HL-60 (cell line): ENCODE measurements around the gene SAAL1.

Experiments used
- DNase-seq, 2 experiments: peaks; one replicate each; pipeline ENCODE4 v3.0.0-alpha.2; 2010 to 2020; ENCODE audit warnings: low read depth in 1 of 2, low spot score in 1 of 2
- H3K27ac ChIP-seq: fragments of 250-450 bp; sonication (Bioruptor Pico); replicated peaks from 2 replicates; pipeline ENCODE4 v1.5.1; 2020; ENCODE audit warnings: mild to moderate bottlenecking, moderate library complexity
- H3K27me3 ChIP-seq: fragments of 250-450 bp; sonication (Bioruptor Pico); 2 replicates; pipeline ENCODE4 v1.5.1; 2021; ENCODE audit warnings: mild to moderate bottlenecking, moderate library complexity; ENCODE audit not compliant: insufficient read depth, poor library complexity, severe bottlenecking
- H3K4me3 ChIP-seq: replicated peaks from 2 replicates; pipeline ENCODE4 v1.5.1; 2011; ENCODE audit warnings: mild to moderate bottlenecking, control low read depth, low read length; ENCODE audit not compliant: insufficient read depth
- GABPA ChIP-seq: IDR thresholded peaks from 2 replicates; pipeline ENCODE4 v1.6.1; 2012; ENCODE audit warnings: low read depth
- POLR2AphosphoS5 ChIP-seq: IDR thresholded peaks from 2 replicates; pipeline ENCODE4 v1.6.1; 2012; ENCODE audit warnings: low read depth
- SPI1 ChIP-seq: IDR thresholded peaks from 2 replicates; pipeline ENCODE4 v1.6.1; 2012; ENCODE audit warnings: low read depth, mild to moderate bottlenecking, borderline replicate concordance
- TF ChIP-seq, protein P1 (sequence below): IDR thresholded peaks from 2 replicates; pipeline ENCODE4 v1.6.1; 2012; ENCODE audit warnings: low read depth; ENCODE audit not compliant: insufficient replicate concordance
- TF ChIP-seq, protein P2 (sequence below): IDR thresholded peaks from one replicate; pipeline ENCODE4 v1.5.1; 2011; ENCODE audit warnings: low read length, control low read depth, inconsistent platforms; ENCODE audit not compliant: insufficient read depth

The SAAL1 gene

DNA sequence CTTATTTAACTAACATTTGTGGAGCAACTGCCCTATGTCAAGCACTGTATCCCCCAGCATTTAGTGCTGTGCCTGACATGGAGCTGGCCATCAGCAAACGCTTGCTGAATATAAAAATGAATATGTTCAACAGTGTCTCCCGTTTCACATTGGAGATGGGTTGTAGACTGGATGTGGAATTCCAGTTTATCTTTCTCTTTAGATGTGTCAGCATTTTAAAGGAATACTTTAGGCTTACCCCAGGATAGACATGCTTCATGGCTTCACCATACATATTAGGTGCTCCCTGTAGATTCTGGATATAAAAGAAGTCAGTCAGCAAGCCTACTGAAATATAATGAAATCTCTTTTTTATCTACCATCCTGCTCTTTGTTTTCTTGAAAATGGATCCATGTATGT is 38.5 kb downstream of the SAAL1 start:
- no peak for TF ChIP-seq POLR2AphosphoS5
- TF ChIP-seq, protein P1, sequence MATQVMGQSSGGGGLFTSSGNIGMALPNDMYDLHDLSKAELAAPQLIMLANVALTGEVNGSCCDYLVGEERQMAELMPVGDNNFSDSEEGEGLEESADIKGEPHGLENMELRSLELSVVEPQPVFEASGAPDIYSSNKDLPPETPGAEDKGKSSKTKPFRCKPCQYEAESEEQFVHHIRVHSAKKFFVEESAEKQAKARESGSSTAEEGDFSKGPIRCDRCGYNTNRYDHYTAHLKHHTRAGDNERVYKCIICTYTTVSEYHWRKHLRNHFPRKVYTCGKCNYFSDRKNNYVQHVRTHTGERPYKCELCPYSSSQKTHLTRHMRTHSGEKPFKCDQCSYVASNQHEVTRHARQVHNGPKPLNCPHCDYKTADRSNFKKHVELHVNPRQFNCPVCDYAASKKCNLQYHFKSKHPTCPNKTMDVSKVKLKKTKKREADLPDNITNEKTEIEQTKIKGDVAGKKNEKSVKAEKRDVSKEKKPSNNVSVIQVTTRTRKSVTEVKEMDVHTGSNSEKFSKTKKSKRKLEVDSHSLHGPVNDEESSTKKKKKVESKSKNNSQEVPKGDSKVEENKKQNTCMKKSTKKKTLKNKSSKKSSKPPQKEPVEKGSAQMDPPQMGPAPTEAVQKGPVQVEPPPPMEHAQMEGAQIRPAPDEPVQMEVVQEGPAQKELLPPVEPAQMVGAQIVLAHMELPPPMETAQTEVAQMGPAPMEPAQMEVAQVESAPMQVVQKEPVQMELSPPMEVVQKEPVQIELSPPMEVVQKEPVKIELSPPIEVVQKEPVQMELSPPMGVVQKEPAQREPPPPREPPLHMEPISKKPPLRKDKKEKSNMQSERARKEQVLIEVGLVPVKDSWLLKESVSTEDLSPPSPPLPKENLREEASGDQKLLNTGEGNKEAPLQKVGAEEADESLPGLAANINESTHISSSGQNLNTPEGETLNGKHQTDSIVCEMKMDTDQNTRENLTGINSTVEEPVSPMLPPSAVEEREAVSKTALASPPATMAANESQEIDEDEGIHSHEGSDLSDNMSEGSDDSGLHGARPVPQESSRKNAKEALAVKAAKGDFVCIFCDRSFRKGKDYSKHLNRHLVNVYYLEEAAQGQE = no peak
- no peak for TF ChIP-seq GABPA
- no peak for TF ChIP-seq SPI1
- TF ChIP-seq, protein P2, sequence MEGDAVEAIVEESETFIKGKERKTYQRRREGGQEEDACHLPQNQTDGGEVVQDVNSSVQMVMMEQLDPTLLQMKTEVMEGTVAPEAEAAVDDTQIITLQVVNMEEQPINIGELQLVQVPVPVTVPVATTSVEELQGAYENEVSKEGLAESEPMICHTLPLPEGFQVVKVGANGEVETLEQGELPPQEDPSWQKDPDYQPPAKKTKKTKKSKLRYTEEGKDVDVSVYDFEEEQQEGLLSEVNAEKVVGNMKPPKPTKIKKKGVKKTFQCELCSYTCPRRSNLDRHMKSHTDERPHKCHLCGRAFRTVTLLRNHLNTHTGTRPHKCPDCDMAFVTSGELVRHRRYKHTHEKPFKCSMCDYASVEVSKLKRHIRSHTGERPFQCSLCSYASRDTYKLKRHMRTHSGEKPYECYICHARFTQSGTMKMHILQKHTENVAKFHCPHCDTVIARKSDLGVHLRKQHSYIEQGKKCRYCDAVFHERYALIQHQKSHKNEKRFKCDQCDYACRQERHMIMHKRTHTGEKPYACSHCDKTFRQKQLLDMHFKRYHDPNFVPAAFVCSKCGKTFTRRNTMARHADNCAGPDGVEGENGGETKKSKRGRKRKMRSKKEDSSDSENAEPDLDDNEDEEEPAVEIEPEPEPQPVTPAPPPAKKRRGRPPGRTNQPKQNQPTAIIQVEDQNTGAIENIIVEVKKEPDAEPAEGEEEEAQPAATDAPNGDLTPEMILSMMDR = no peak
- no peak overlapping the region for H3K27ac ChIP-seq
- H3K4me3 ChIP-seq = no peak overlapping the region
- no peaks in the 10 kb centered on the region for H3K27me3 ChIP-seq
- DNase-seq = no peak

DNA sequence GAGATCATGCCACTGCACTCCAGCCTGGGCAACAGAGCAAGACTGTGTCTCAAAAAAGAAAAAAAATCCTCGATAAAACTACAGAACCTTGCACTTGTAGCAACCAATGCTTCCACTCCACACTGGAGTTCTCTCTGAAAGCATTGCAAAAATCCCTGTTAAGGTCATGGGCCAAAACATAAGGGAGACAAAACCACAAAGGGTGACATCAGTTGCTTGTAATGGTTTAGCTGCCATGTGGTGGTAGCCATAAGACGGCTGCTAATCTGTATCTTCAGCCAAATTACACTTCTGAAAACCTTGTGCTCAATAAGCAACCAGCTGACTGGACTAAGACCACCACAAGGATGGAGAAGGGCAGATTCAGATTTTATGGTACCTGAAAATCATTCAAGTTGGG is 39.3 kb downstream of the SAAL1 start:
- DNase-seq = no peak
- Histone ChIP-seq H3K4me3 (no peak overlapping the region), H3K27me3 (no peaks in the 10 kb centered on the region), H3K27ac (no peak overlapping the region)
- TF ChIP-seq, protein P1 = no peak
- TF ChIP-seq, protein P2 = no peak
- TF ChIP-seq GABPA (no peak), SPI1 (no peak), POLR2AphosphoS5 (no peak)

- Histone ChIP-seq H3K27ac (no peak overlapping the region), H3K27me3 (no peaks in the 10 kb centered on the region), H3K4me3 (no peak overlapping the region)
- TF ChIP-seq POLR2AphosphoS5 = no peak
- TF ChIP-seq, protein P1 = no peak
- no peak for TF ChIP-seq GABPA
- TF ChIP-seq, protein P2 = no peak
- TF ChIP-seq SPI1 = no peak
- no peak for DNase-seq
Observed at GRCh38 chr11:18065572-18065971, 40.3 kb downstream of the SAAL1 start.
